Chondrocyte (in vitro differentiated cells): ENCODE results near the gene DDX41. TPM values are rescaled to one million over a fixed set of nuclear protein-coding genes. Genes with fewer than 3 reads are reported as not detected.

Experiments
- DNase-seq: peaks from one replicate; pipeline ENCODE4 v3.0.0; 2021; ENCODE audit warnings: mixed read lengths, low spot score
- H3K27ac Mint-ChIP-seq: one replicate; pipeline ENCODE4 v1.8.0; 2021; ENCODE audit warnings: mild to moderate bottlenecking, moderate library complexity, mixed read lengths; ENCODE audit not compliant: unreplicated experiment
- H3K27me3 Mint-ChIP-seq: 2 replicates; pipeline ENCODE4 v1.8.0; 2021; ENCODE audit warnings: low read depth, mixed read lengths
- H3K36me3 Mint-ChIP-seq: 2 replicates; pipeline ENCODE4 v1.8.0; 2021; ENCODE audit warnings: low read depth, mixed read lengths
- H3K4me1 Mint-ChIP-seq: 2 replicates; pipeline ENCODE4 v1.8.0; 2021; ENCODE audit warnings: low read depth, mild to moderate bottlenecking, mixed read lengths
- H3K4me3 Mint-ChIP-seq: one replicate; pipeline ENCODE4 v1.8.0; 2021; ENCODE audit warnings: mild to moderate bottlenecking, moderate library complexity, mixed read lengths; ENCODE audit not compliant: unreplicated experiment
- H3K9me3 Mint-ChIP-seq: 2 replicates; pipeline ENCODE4 v1.8.0; 2021; ENCODE audit warnings: low read depth, mixed read lengths
- CTCF ChIP-seq: fragments of 200-600 bp; sonication (generic); IDR thresholded peaks from 2 replicates; pipeline ENCODE4 v1.5.0; 2021; ENCODE audit warnings: antibody characterized with exemption, mild to moderate bottlenecking, moderate library complexity
- total RNA-seq: library from RNA; stranded (reverse); gene quantifications from 3 replicates; pipeline ENCODE4 v1.2.1, GENCODE V29; 2021

The DDX41 gene
- total RNA-seq, 1 donor from 2014 or later: 78.6 TPM

GRCh38 chr5:177524941-177525655, 8.3 kb upstream of the DDX41 start:
- no peak overlapping the region for H3K27ac Mint-ChIP-seq
- peak; percentile 34 for DNase-seq
- no peaks in the 10 kb centered on the region for H3K27me3 Mint-ChIP-seq
- H3K4me3 Mint-ChIP-seq: no peak overlapping the region
- TF ChIP-seq CTCF: no peak
- no peaks in the 10 kb centered on the region for H3K9me3 Mint-ChIP-seq
- H3K4me1 Mint-ChIP-seq: peaks cover 3% of the 10 kb centered on the region
- peaks cover 21% of the 10 kb centered on the region for H3K36me3 Mint-ChIP-seq

- H3K4me3 Mint-ChIP-seq: no peak overlapping the region
- TF ChIP-seq CTCF: no peak
- peaks cover 25% of the 10 kb centered on the region for H3K36me3 Mint-ChIP-seq
- no peaks in the 10 kb centered on the region for H3K27me3 Mint-ChIP-seq
- peaks cover 6% of the 10 kb centered on the region for H3K4me1 Mint-ChIP-seq
- peak; percentile 86 for DNase-seq
- no peak overlapping the region for H3K27ac Mint-ChIP-seq
- H3K9me3 Mint-ChIP-seq: no peaks in the 10 kb centered on the region
Observed at GRCh38 chr5:177524539-177524900, 7.8 kb upstream of the DDX41 start.

GRCh38 chr5:177523711-177524538, 7.2 kb upstream of the DDX41 start:
- Mint-ChIP-seq H3K4me1 (peaks cover 12% of the 10 kb centered on the region), H3K27me3 (no peaks in the 10 kb centered on the region), H3K36me3 (peaks cover 21% of the 10 kb centered on the region), H3K4me3 (no peak overlapping the region), H3K27ac (no peak overlapping the region), H3K9me3 (no peaks in the 10 kb centered on the region)
- DNase-seq: no peak
- TF ChIP-seq CTCF: no peak

- TF ChIP-seq CTCF: peak; percentile 46
- Mint-ChIP-seq H3K4me3 (no peak overlapping the region), H3K4me1 (peaks cover 27% of the 10 kb centered on the region), H3K9me3 (no peaks in the 10 kb centered on the region), H3K27ac (peak overlapping the region; percentile 68), H3K36me3 (peaks cover 23% of the 10 kb centered on the region), H3K27me3 (no peaks in the 10 kb centered on the region)
- peak; percentile 53 for DNase-seq
Observed at GRCh38 chr5:177520916-177521513, 4.3 kb upstream of the DDX41 start.

GRCh38 chr5:177520271-177520670, 3.5 kb upstream of the DDX41 start:
- DNase-seq: peak; percentile 64
- Mint-ChIP-seq H3K27me3 (no peaks in the 10 kb centered on the region), H3K9me3 (no peaks in the 10 kb centered on the region), H3K36me3 (peaks cover 22% of the 10 kb centered on the region), H3K27ac (peak overlapping the region; percentile 68), H3K4me3 (no peak overlapping the region), H3K4me1 (peaks cover 35% of the 10 kb centered on the region)
- no peak for TF ChIP-seq CTCF
